IMR-90 (cell line): ENCODE results near the gene PGR. TPM values are rescaled to one million over a fixed set of nuclear protein-coding genes. Genes with fewer than 3 reads are reported as not detected.

Experiments used
- ATAC-seq: fragments of 200-7000 bp; cut with Tn5 transposase; 2 replicates; pipeline ENCODE4 v1.9.1; 2020; ENCODE audit warnings: low read depth, mild to moderate bottlenecking, moderate library complexity
- BruUV-seq: library from RNA; stranded (reverse); fragments of 400-500 nt; replicated peaks from 2 replicates; lab custom pipeline; 2021; lab: Mats Ljungman, UMichigan
- CTCF ChIA-PET: fragments of 300-600 bp; formaldehyde crosslinking; extraction: SDS; loops from one replicate; lab custom pipeline; 2021; ENCODE audit warnings: antibody characterized with exemption; lab: Yijun Ruan, JAX
- POLR2A ChIA-PET: fragments of 300-600 bp; sonication (Branson Sonifier 250); formaldehyde crosslinking; loops from one replicate; lab custom pipeline; 2022; ENCODE audit warnings: antibody characterized with exemption; ENCODE audit not compliant: unreplicated experiment; lab: Charles Lee
- DNase-seq: peaks from one replicate; pipeline ENCODE4 v3.0.0; 2013
- H2AFZ ChIP-seq: replicated peaks from 2 replicates; pipeline ENCODE3; 2013; ENCODE audit warnings: low read length, mild to moderate bottlenecking; ENCODE audit not compliant: poor library complexity
- H2AK5ac ChIP-seq: 2 replicates; pipeline ENCODE4 v1.6.1; 2013; ENCODE audit warnings: low read depth, low read length, inconsistent platforms
- H2AK9ac ChIP-seq: replicated peaks from 2 replicates; pipeline ENCODE3; 2013; ENCODE audit warnings: mild to moderate bottlenecking, low read depth, low read length, moderate library complexity; ENCODE audit not compliant: poor library complexity
- H2BK120ac ChIP-seq: 2 replicates; pipeline ENCODE4 v1.6.1; 2013; ENCODE audit warnings: low read depth, low read length, inconsistent platforms
- H2BK15ac ChIP-seq: 3 replicates; pipeline ENCODE4 v1.6.1; 2013; ENCODE audit warnings: low read depth, low read length, inconsistent platforms
- H2BK20ac ChIP-seq: 2 replicates; pipeline ENCODE4 v1.6.1; 2013; ENCODE audit warnings: low read depth, mild to moderate bottlenecking, inconsistent platforms, low read length, moderate library complexity
- H2BK5ac ChIP-seq: 2 replicates; pipeline ENCODE4 v1.6.1; 2013; ENCODE audit warnings: mild to moderate bottlenecking, low read depth, low read length, inconsistent platforms; ENCODE audit not compliant: poor library complexity, severe bottlenecking
- H3K14ac ChIP-seq: replicated peaks from 2 replicates; pipeline ENCODE4 v1.6.1; 2013; ENCODE audit warnings: low read depth, low read length, inconsistent platforms
- H3K18ac ChIP-seq: 2 replicates; pipeline ENCODE4 v1.6.1; 2013; ENCODE audit warnings: low read depth, low read length, control low read depth
- H3K23ac ChIP-seq: 2 replicates; pipeline ENCODE4 v1.6.1; 2013; ENCODE audit warnings: low read depth, low read length, inconsistent platforms
- H3K27ac ChIP-seq: 2 replicates; pipeline ENCODE4 v1.5.1; 2013; ENCODE audit warnings: mild to moderate bottlenecking, control low read depth, low read length; ENCODE audit not compliant: insufficient read depth
- H3K27me3 ChIP-seq: 2 replicates; pipeline ENCODE4 v1.6.1; 2013; ENCODE audit warnings: low read length; ENCODE audit not compliant: control insufficient read depth, insufficient read depth
- H3K36me3 ChIP-seq: 2 replicates; pipeline ENCODE4 v1.6.1; 2013; ENCODE audit warnings: low read length, mixed read lengths; ENCODE audit not compliant: control insufficient read depth, insufficient read depth
- H3K4ac ChIP-seq: 2 replicates; pipeline ENCODE4 v1.6.1; 2013; ENCODE audit warnings: low read depth, low read length, inconsistent platforms
- H3K4me1 ChIP-seq: 2 replicates; pipeline ENCODE4 v1.6.1; 2013; ENCODE audit warnings: low read length, mixed read lengths; ENCODE audit not compliant: control insufficient read depth, insufficient read depth
- H3K4me2 ChIP-seq: 2 replicates; pipeline ENCODE4 v1.6.1; 2013; ENCODE audit warnings: low read depth, mild to moderate bottlenecking, control low read depth, low read length, moderate library complexity
- H3K4me3 ChIP-seq: 2 replicates; pipeline ENCODE4 v1.5.1; 2013; ENCODE audit warnings: low read depth, mild to moderate bottlenecking, control low read depth, low read length, moderate library complexity; ENCODE audit not compliant: insufficient read depth
- H3K56ac ChIP-seq: 2 replicates; pipeline ENCODE4 v1.6.1; 2013; ENCODE audit warnings: low read length, inconsistent platforms; ENCODE audit not compliant: insufficient read depth; ENCODE audit errors: extremely low read depth
- H3K79me1 ChIP-seq, 2 experiments: 2 replicates each; pipeline ENCODE4 v1.6.1; 2013; ENCODE audit warnings: low read length in 2 of 2, inconsistent platforms in 1 of 2, low read depth in 1 of 2
- H3K9ac ChIP-seq: 2 replicates; pipeline ENCODE4 v1.6.1; 2013; ENCODE audit warnings: low read depth, low read length, control low read depth
- H3K9me1 ChIP-seq: 2 replicates; pipeline ENCODE4 v1.6.1; 2013; ENCODE audit warnings: low read length, inconsistent platforms; ENCODE audit not compliant: insufficient read depth
- H3K9me3 ChIP-seq: 2 replicates; pipeline ENCODE4 v1.6.1; 2013; ENCODE audit warnings: low read length; ENCODE audit not compliant: control insufficient read depth, insufficient read depth
- H4K20me1 ChIP-seq: 2 replicates; pipeline ENCODE4 v1.6.1; 2013; ENCODE audit warnings: low read length, inconsistent platforms; ENCODE audit not compliant: insufficient read depth
- H4K5ac ChIP-seq: 2 replicates; pipeline ENCODE4 v1.6.1; 2013; ENCODE audit warnings: mild to moderate bottlenecking, low read depth, low read length, control low read depth
- H4K8ac ChIP-seq, 2 experiments: 2 replicates each; pipeline ENCODE4 v1.6.1; 2013; ENCODE audit warnings: low read depth in 2 of 2, low read length in 2 of 2, control low read depth in 1 of 2, inconsistent platforms in 1 of 2
- H4K91ac ChIP-seq: 2 replicates; pipeline ENCODE4 v1.6.1; 2013; ENCODE audit warnings: low read depth, low read length, inconsistent platforms; ENCODE audit not compliant: insufficient read depth
- BHLHE40 ChIP-seq: fragments of 150-350 bp; IDR thresholded peaks from 2 replicates; pipeline ENCODE4 v1.6.1; 2016; ENCODE audit warnings: mild to moderate bottlenecking, low read depth, low read length
- CEBPB ChIP-seq: IDR thresholded peaks from 2 replicates; pipeline ENCODE4 v1.6.1; 2012; ENCODE audit warnings: low read depth, low read length, improper control_type of control experiment
- CHD1 ChIP-seq: IDR thresholded peaks from 2 replicates; pipeline ENCODE4 v1.6.1; 2012; ENCODE audit warnings: low read depth, low read length, improper control_type of control experiment
- CTCF ChIP-seq: conservative IDR thresholded peaks from 2 replicates; pipeline ENCODE4 v1.5.1; 2012; ENCODE audit warnings: mild to moderate bottlenecking, low read depth, low read length, improper control_type of control experiment
- ELK1 ChIP-seq: fragments of 150-350 bp; IDR thresholded peaks from 2 replicates; pipeline ENCODE4 v1.6.1; 2016; ENCODE audit warnings: low read depth, mild to moderate bottlenecking, low read length, moderate library complexity, borderline replicate concordance
- FOS ChIP-seq: fragments of 150-350 bp; IDR thresholded peaks from 2 replicates; pipeline ENCODE4 v1.6.1; 2016; ENCODE audit warnings: low read depth, low read length
- MAFK ChIP-seq: IDR thresholded peaks from 2 replicates; pipeline ENCODE4 v1.6.1; 2012; ENCODE audit warnings: low read depth, low read length, improper control_type of control experiment
- MAZ ChIP-seq: IDR thresholded peaks from 2 replicates; pipeline ENCODE4 v1.6.1; 2012; ENCODE audit warnings: low read depth, mild to moderate bottlenecking, low read length, improper control_type of control experiment, moderate library complexity, borderline replicate concordance
- MXI1 ChIP-seq: IDR thresholded peaks from 2 replicates; pipeline ENCODE4 v1.6.1; 2012; ENCODE audit warnings: low read depth, mild to moderate bottlenecking, low read length, moderate library complexity, borderline replicate concordance
- NFE2L2 ChIP-seq: fragments of 150-350 bp; IDR thresholded peaks from 2 replicates; pipeline ENCODE4 v1.6.1; 2016; ENCODE audit warnings: low read depth, mild to moderate bottlenecking, low read length
- POLR2A ChIP-seq: IDR thresholded peaks from 2 replicates; pipeline ENCODE4 v1.6.1; 2012; ENCODE audit warnings: mild to moderate bottlenecking, low read depth, low read length
- RAD21 ChIP-seq: IDR thresholded peaks from 2 replicates; pipeline ENCODE4 v1.6.1; 2012; ENCODE audit warnings: low read length, improper control_type of control experiment
- RCOR1 ChIP-seq: IDR thresholded peaks from 2 replicates; pipeline ENCODE4 v1.6.1; 2012; ENCODE audit warnings: mild to moderate bottlenecking, low read length, improper control_type of control experiment; ENCODE audit not compliant: insufficient replicate concordance
- RFX5 ChIP-seq: IDR thresholded peaks from 2 replicates; pipeline ENCODE4 v1.8.0; 2012; ENCODE audit warnings: low read depth, mild to moderate bottlenecking, low read length, moderate library complexity
- SMC3 ChIP-seq: fragments of 150-350 bp; IDR thresholded peaks from 2 replicates; pipeline ENCODE4 v1.6.1; 2016; ENCODE audit warnings: low read depth, mild to moderate bottlenecking, antibody characterized with exemption, low read length, moderate library complexity
- USF2 ChIP-seq: fragments of 150-350 bp; IDR thresholded peaks from 2 replicates; pipeline ENCODE4 v1.6.1; 2017; ENCODE audit warnings: mild to moderate bottlenecking, antibody characterized with exemption, low read length, low read depth
- WGBS, 2 experiments: methylation state at CpG; one replicate each; pipeline versions ENCODE4 v1.1.5 to v1.1.7; 2013; ENCODE audit warnings: missing lambda C conversion rate in 2 of 2; ENCODE audit not compliant: insufficient read length in 1 of 2; ENCODE audit errors: extremely low coverage in 2 of 2; 5-methylcytosine and 5-hydroxymethylcytosine counted together
- dilution Hi-C: fragments of 300-500 bp; cut with HindIII; formaldehyde crosslinking; loops from one replicate; pipeline ENCODE4 v1.14.3; 2018; ENCODE audit warnings: low sequenced_read_pairs; ENCODE audit not compliant: unreplicated experiment
- in situ Hi-C: fragments of 300-500 bp; cut with MboI; formaldehyde crosslinking; loops from 3 replicates; pipeline ENCODE4 v1.14.3; 2019; ENCODE audit warnings: low sequenced_read_pairs, inconsistent platforms, mixed read lengths
- intact Hi-C: fragments of 100-400 bp; cut with micrococcal nuclease; formaldehyde crosslinking; loops from 2 replicates; pipeline ENCODE4 v1.10.0; 2022
- polyA plus RNA-seq, 3 experiments: library from polyadenylated mRNA; depleted of rRNA; stranded (reverse); fragments of >200 nt; gene quantifications; 2 replicates each; pipeline ENCODE4 v1.2.3, GENCODE V29; 2012; ENCODE audit warnings: low replicate concordance in 1 of 3
- total RNA-seq: library from RNA; depleted of rRNA; stranded (reverse); fragments of >200 nt; gene quantifications from 2 replicates; pipeline ENCODE4 v1.2.3, GENCODE V29; 2012

The PGR gene
- total and polyA plus RNA-seq, 2 of the 4 experiments (the other 2 are of a cell fraction) = under 0.01 TPM; not detected in 1

- Histone ChIP-seq H3K9ac (no peak overlapping the region), H3K56ac (no peak overlapping the region), H2BK5ac (no peak overlapping the region), H3K79me1 (no peaks in the 10 kb centered on the region), H3K27ac (no peak overlapping the region), H2AFZ (peak overlapping the region; percentile 65), H3K18ac (no peak overlapping the region), H4K20me1 (no peaks in the 10 kb centered on the region), H2AK9ac (no peak overlapping the region), H3K4me3 (no peak overlapping the region), H3K36me3 (no peaks in the 10 kb centered on the region), H2BK20ac (no peak overlapping the region), H2BK15ac (no peak overlapping the region), H3K23ac (no peak overlapping the region), H4K91ac (no peak overlapping the region), H2AK5ac (no peak overlapping the region), H3K9me3 (no peaks in the 10 kb centered on the region), H3K4me2 (no peak overlapping the region), H3K14ac (no peak overlapping the region), H2BK120ac (no peak overlapping the region), H3K4me1 (no peaks in the 10 kb centered on the region), H4K5ac (no peak overlapping the region), H3K4ac (no peak overlapping the region), H3K9me1 (no peaks in the 10 kb centered on the region), H3K27me3 (no peaks in the 10 kb centered on the region), H4K8ac (no peak overlapping the region)
- ATAC-seq = no peak
- dilution Hi-C loops (no loop called here), in situ Hi-C loops (no loop called here), intact Hi-C loops (no loop called here)
- BruUV-seq = no TSS peak
- DNase-seq = no peak
- ChIA-PET CTCF (interaction anchor here (0.6 kb wide), 1 partner anchor 222 kb away, joined by 3 read pairs; no protein-coding TSS in a partner anchor), POLR2A (interaction anchor here (0.5 kb wide), 1 partner anchor 209 kb away, joined by 3 read pairs; no protein-coding TSS in a partner anchor)
- no peak for TF ChIP-seq FOS
- no peak for TF ChIP-seq MAZ
- TF ChIP-seq ELK1 = no peak
- no peak for TF ChIP-seq CHD1
- TF ChIP-seq RCOR1 = no peak
- no peak for TF ChIP-seq BHLHE40
- no peak for TF ChIP-seq SMC3
- TF ChIP-seq CEBPB = no peak
- no peak for TF ChIP-seq RFX5
- TF ChIP-seq POLR2A = no peak
- no peak for TF ChIP-seq CTCF
- TF ChIP-seq RAD21 = no peak
- TF ChIP-seq NFE2L2 = no peak
- TF ChIP-seq USF2 = no peak
- TF ChIP-seq MAFK = no peak
- no peak for TF ChIP-seq MXI1
- 38% methylated on average over 2 of the region's 4 CpGs; no CpG with 5 or more reads in 1 of the 2 experiments for WGBS, 2 experiments
Measured at GRCh38 chr11:101034076-101034475, 95.5 kb downstream of the PGR start.
